DOHH2 (cell line): Measurements from ENCODE around the gene MRPL41.

ENCODE experiments used
- EZH2phosphoT487 ChIP-seq: fragments of 200-600 bp; sonication (generic); IDR thresholded peaks from 2 replicates; pipeline ENCODE4 v1.6.1; 2017; ENCODE audit warnings: borderline replicate concordance, mild to moderate bottlenecking, antibody characterized with exemption, low read length, moderate library complexity, mixed read lengths
- TF ChIP-seq, protein P1 (sequence below): fragments of 200-600 bp; sonication (generic); IDR thresholded peaks from one replicate; pipeline ENCODE4 v1.5.1; 2014; ENCODE audit warnings: antibody characterized with exemption, mild to moderate bottlenecking, low read depth, low read length; ENCODE audit not compliant: poor library complexity, severe bottlenecking

DNA sequence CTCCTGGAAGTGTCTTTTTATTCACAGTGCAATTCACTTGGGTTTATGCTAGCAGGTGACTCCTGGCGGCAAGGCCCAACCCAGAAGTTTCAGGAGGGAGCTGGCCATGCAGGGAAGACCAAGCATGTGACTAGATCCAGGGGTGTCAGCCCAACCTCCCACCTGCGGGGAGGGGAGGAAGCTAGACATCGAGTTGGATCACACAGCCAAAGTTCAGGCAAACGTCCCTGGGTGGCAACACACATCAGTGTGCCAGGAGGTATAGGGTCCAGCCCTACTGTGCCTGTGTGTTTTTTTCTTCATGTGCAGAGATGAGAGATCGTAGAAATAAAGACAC, 26.7 kb upstream of the MRPL41 start:
- TF ChIP-seq, protein P1, sequence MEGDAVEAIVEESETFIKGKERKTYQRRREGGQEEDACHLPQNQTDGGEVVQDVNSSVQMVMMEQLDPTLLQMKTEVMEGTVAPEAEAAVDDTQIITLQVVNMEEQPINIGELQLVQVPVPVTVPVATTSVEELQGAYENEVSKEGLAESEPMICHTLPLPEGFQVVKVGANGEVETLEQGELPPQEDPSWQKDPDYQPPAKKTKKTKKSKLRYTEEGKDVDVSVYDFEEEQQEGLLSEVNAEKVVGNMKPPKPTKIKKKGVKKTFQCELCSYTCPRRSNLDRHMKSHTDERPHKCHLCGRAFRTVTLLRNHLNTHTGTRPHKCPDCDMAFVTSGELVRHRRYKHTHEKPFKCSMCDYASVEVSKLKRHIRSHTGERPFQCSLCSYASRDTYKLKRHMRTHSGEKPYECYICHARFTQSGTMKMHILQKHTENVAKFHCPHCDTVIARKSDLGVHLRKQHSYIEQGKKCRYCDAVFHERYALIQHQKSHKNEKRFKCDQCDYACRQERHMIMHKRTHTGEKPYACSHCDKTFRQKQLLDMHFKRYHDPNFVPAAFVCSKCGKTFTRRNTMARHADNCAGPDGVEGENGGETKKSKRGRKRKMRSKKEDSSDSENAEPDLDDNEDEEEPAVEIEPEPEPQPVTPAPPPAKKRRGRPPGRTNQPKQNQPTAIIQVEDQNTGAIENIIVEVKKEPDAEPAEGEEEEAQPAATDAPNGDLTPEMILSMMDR = no peak
- TF ChIP-seq EZH2phosphoT487 = no peak
